IMR-90 (cell line): ENCODE data around the gene CFH. TPM values are rescaled to one million over a fixed set of nuclear protein-coding genes. Genes with fewer than 3 reads are reported as not detected.

Experiments used
- ATAC-seq: fragments of 200-7000 bp; cut with Tn5 transposase; 2 replicates; pipeline ENCODE4 v1.9.1; 2020; ENCODE audit warnings: low read depth, mild to moderate bottlenecking, moderate library complexity
- BruUV-seq: library from RNA; stranded (reverse); fragments of 400-500 nt; replicated peaks from 2 replicates; lab custom pipeline; 2021; lab: Mats Ljungman, UMichigan
- CTCF ChIA-PET: fragments of 300-600 bp; formaldehyde crosslinking; extraction: SDS; loops from one replicate; lab custom pipeline; 2021; ENCODE audit warnings: antibody characterized with exemption; lab: Yijun Ruan, JAX
- POLR2A ChIA-PET: fragments of 300-600 bp; sonication (Branson Sonifier 250); formaldehyde crosslinking; loops from one replicate; lab custom pipeline; 2022; ENCODE audit warnings: antibody characterized with exemption; ENCODE audit not compliant: unreplicated experiment; lab: Charles Lee
- DNase-seq: peaks from one replicate; pipeline ENCODE4 v3.0.0; 2013
- H2AFZ ChIP-seq: replicated peaks from 2 replicates; pipeline ENCODE3; 2013; ENCODE audit warnings: low read length, mild to moderate bottlenecking; ENCODE audit not compliant: poor library complexity
- H2AK5ac ChIP-seq: 2 replicates; pipeline ENCODE4 v1.6.1; 2013; ENCODE audit warnings: low read depth, low read length, inconsistent platforms
- H2AK9ac ChIP-seq: replicated peaks from 2 replicates; pipeline ENCODE3; 2013; ENCODE audit warnings: mild to moderate bottlenecking, low read depth, low read length, moderate library complexity; ENCODE audit not compliant: poor library complexity
- H2BK120ac ChIP-seq: 2 replicates; pipeline ENCODE4 v1.6.1; 2013; ENCODE audit warnings: low read depth, low read length, inconsistent platforms
- H2BK15ac ChIP-seq: 3 replicates; pipeline ENCODE4 v1.6.1; 2013; ENCODE audit warnings: low read depth, low read length, inconsistent platforms
- H2BK20ac ChIP-seq: 2 replicates; pipeline ENCODE4 v1.6.1; 2013; ENCODE audit warnings: low read depth, mild to moderate bottlenecking, inconsistent platforms, low read length, moderate library complexity
- H2BK5ac ChIP-seq: 2 replicates; pipeline ENCODE4 v1.6.1; 2013; ENCODE audit warnings: mild to moderate bottlenecking, low read depth, low read length, inconsistent platforms; ENCODE audit not compliant: poor library complexity, severe bottlenecking
- H3K14ac ChIP-seq: replicated peaks from 2 replicates; pipeline ENCODE4 v1.6.1; 2013; ENCODE audit warnings: low read depth, low read length, inconsistent platforms
- H3K18ac ChIP-seq: 2 replicates; pipeline ENCODE4 v1.6.1; 2013; ENCODE audit warnings: low read depth, low read length, control low read depth
- H3K23ac ChIP-seq: 2 replicates; pipeline ENCODE4 v1.6.1; 2013; ENCODE audit warnings: low read depth, low read length, inconsistent platforms
- H3K27ac ChIP-seq: 2 replicates; pipeline ENCODE4 v1.5.1; 2013; ENCODE audit warnings: mild to moderate bottlenecking, control low read depth, low read length; ENCODE audit not compliant: insufficient read depth
- H3K27me3 ChIP-seq: 2 replicates; pipeline ENCODE4 v1.6.1; 2013; ENCODE audit warnings: low read length; ENCODE audit not compliant: control insufficient read depth, insufficient read depth
- H3K36me3 ChIP-seq: 2 replicates; pipeline ENCODE4 v1.6.1; 2013; ENCODE audit warnings: low read length, mixed read lengths; ENCODE audit not compliant: control insufficient read depth, insufficient read depth
- H3K4ac ChIP-seq: 2 replicates; pipeline ENCODE4 v1.6.1; 2013; ENCODE audit warnings: low read depth, low read length, inconsistent platforms
- H3K4me1 ChIP-seq: 2 replicates; pipeline ENCODE4 v1.6.1; 2013; ENCODE audit warnings: low read length, mixed read lengths; ENCODE audit not compliant: control insufficient read depth, insufficient read depth
- H3K4me2 ChIP-seq: 2 replicates; pipeline ENCODE4 v1.6.1; 2013; ENCODE audit warnings: low read depth, mild to moderate bottlenecking, control low read depth, low read length, moderate library complexity
- H3K4me3 ChIP-seq: 2 replicates; pipeline ENCODE4 v1.5.1; 2013; ENCODE audit warnings: low read depth, mild to moderate bottlenecking, control low read depth, low read length, moderate library complexity; ENCODE audit not compliant: insufficient read depth
- H3K56ac ChIP-seq: 2 replicates; pipeline ENCODE4 v1.6.1; 2013; ENCODE audit warnings: low read length, inconsistent platforms; ENCODE audit not compliant: insufficient read depth; ENCODE audit errors: extremely low read depth
- H3K79me1 ChIP-seq, 2 experiments: 2 replicates each; pipeline ENCODE4 v1.6.1; 2013; ENCODE audit warnings: low read length in 2 of 2, inconsistent platforms in 1 of 2, low read depth in 1 of 2
- H3K9ac ChIP-seq: 2 replicates; pipeline ENCODE4 v1.6.1; 2013; ENCODE audit warnings: low read depth, low read length, control low read depth
- H3K9me1 ChIP-seq: 2 replicates; pipeline ENCODE4 v1.6.1; 2013; ENCODE audit warnings: low read length, inconsistent platforms; ENCODE audit not compliant: insufficient read depth
- H3K9me3 ChIP-seq: 2 replicates; pipeline ENCODE4 v1.6.1; 2013; ENCODE audit warnings: low read length; ENCODE audit not compliant: control insufficient read depth, insufficient read depth
- H4K20me1 ChIP-seq: 2 replicates; pipeline ENCODE4 v1.6.1; 2013; ENCODE audit warnings: low read length, inconsistent platforms; ENCODE audit not compliant: insufficient read depth
- H4K5ac ChIP-seq: 2 replicates; pipeline ENCODE4 v1.6.1; 2013; ENCODE audit warnings: mild to moderate bottlenecking, low read depth, low read length, control low read depth
- H4K8ac ChIP-seq, 2 experiments: 2 replicates each; pipeline ENCODE4 v1.6.1; 2013; ENCODE audit warnings: low read depth in 2 of 2, low read length in 2 of 2, control low read depth in 1 of 2, inconsistent platforms in 1 of 2
- H4K91ac ChIP-seq: 2 replicates; pipeline ENCODE4 v1.6.1; 2013; ENCODE audit warnings: low read depth, low read length, inconsistent platforms; ENCODE audit not compliant: insufficient read depth
- BHLHE40 ChIP-seq: fragments of 150-350 bp; IDR thresholded peaks from 2 replicates; pipeline ENCODE4 v1.6.1; 2016; ENCODE audit warnings: mild to moderate bottlenecking, low read depth, low read length
- CHD1 ChIP-seq: IDR thresholded peaks from 2 replicates; pipeline ENCODE4 v1.6.1; 2012; ENCODE audit warnings: low read depth, low read length, improper control_type of control experiment
- MAFK ChIP-seq: IDR thresholded peaks from 2 replicates; pipeline ENCODE4 v1.6.1; 2012; ENCODE audit warnings: low read depth, low read length, improper control_type of control experiment
- MAZ ChIP-seq: IDR thresholded peaks from 2 replicates; pipeline ENCODE4 v1.6.1; 2012; ENCODE audit warnings: low read depth, mild to moderate bottlenecking, low read length, improper control_type of control experiment, moderate library complexity, borderline replicate concordance
- MXI1 ChIP-seq: IDR thresholded peaks from 2 replicates; pipeline ENCODE4 v1.6.1; 2012; ENCODE audit warnings: low read depth, mild to moderate bottlenecking, low read length, moderate library complexity, borderline replicate concordance
- POLR2A ChIP-seq: IDR thresholded peaks from 2 replicates; pipeline ENCODE4 v1.6.1; 2012; ENCODE audit warnings: mild to moderate bottlenecking, low read depth, low read length
- RAD21 ChIP-seq: IDR thresholded peaks from 2 replicates; pipeline ENCODE4 v1.6.1; 2012; ENCODE audit warnings: low read length, improper control_type of control experiment
- WGBS, 2 experiments: methylation state at CpG; one replicate each; pipeline versions ENCODE4 v1.1.5 to v1.1.7; 2013; ENCODE audit warnings: missing lambda C conversion rate in 2 of 2; ENCODE audit not compliant: insufficient read length in 1 of 2; ENCODE audit errors: extremely low coverage in 2 of 2; 5-methylcytosine and 5-hydroxymethylcytosine counted together
- dilution Hi-C: fragments of 300-500 bp; cut with HindIII; formaldehyde crosslinking; loops from one replicate; pipeline ENCODE4 v1.14.3; 2018; ENCODE audit warnings: low sequenced_read_pairs; ENCODE audit not compliant: unreplicated experiment
- in situ Hi-C: fragments of 300-500 bp; cut with MboI; formaldehyde crosslinking; loops from 3 replicates; pipeline ENCODE4 v1.14.3; 2019; ENCODE audit warnings: low sequenced_read_pairs, inconsistent platforms, mixed read lengths
- intact Hi-C: fragments of 100-400 bp; cut with micrococcal nuclease; formaldehyde crosslinking; loops from 2 replicates; pipeline ENCODE4 v1.10.0; 2022
- polyA plus RNA-seq, 3 experiments: library from polyadenylated mRNA; depleted of rRNA; stranded (reverse); fragments of >200 nt; gene quantifications; 2 replicates each; pipeline ENCODE4 v1.2.3, GENCODE V29; 2012; ENCODE audit warnings: low replicate concordance in 1 of 3
- total RNA-seq: library from RNA; depleted of rRNA; stranded (reverse); fragments of >200 nt; gene quantifications from 2 replicates; pipeline ENCODE4 v1.2.3, GENCODE V29; 2012
- TF ChIP-seq, protein P1 (sequence below): fragments of 150-350 bp; IDR thresholded peaks from 2 replicates; pipeline ENCODE4 v1.6.1; 2017; ENCODE audit warnings: mild to moderate bottlenecking, antibody characterized with exemption, low read length, low read depth
- TF ChIP-seq, protein P2 (sequence below): fragments of 150-350 bp; IDR thresholded peaks from 2 replicates; pipeline ENCODE4 v1.6.1; 2016; ENCODE audit warnings: low read depth, mild to moderate bottlenecking, low read length, moderate library complexity, borderline replicate concordance

Gene CFH
- total and polyA plus RNA-seq, 2 of the 4 experiments (the other 2 are of a cell fraction) = 6.3 to 12.1 TPM

DNA sequence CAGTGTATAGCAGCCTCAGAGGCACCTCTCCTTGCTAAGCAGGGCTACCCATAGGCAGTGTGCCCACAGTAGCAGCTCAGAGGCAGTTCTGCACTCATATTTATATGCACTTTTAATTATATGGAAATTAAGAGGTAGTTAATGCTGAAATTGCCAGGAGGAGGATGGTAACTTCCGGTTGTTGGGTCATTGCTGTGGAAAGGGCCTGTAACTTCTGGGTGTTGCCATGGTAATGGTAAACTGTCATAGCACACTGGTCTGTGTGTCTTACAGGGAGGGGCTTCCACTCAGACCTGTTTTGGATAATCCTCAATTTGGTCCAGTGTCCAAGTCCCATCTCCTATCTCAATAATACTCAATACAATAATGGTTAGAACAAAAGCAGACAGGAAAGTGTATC lies 7.6 kb downstream of the CFH start:
- in situ Hi-C loops (no loop called here), dilution Hi-C loops (loop anchor here (25.0 kb wide), 1 partner anchor 322 kb away; no protein-coding TSS in a partner anchor), intact Hi-C loops (no loop called here)
- Histone ChIP-seq H3K4me3 (no peak overlapping the region), H2BK20ac (no peak overlapping the region), H2AK9ac (no peak overlapping the region), H2BK5ac (no peak overlapping the region), H3K14ac (no peak overlapping the region), H4K8ac (no peak overlapping the region), H2BK15ac (no peak overlapping the region), H3K79me1 (no peaks in the 10 kb centered on the region; a peak in 1 of 4 replicates), H2AFZ (no peak overlapping the region), H3K4ac (no peak overlapping the region), H3K56ac (no peak overlapping the region), H3K23ac (no peak overlapping the region), H3K4me2 (no peak overlapping the region), H3K27ac (no peak overlapping the region), H4K91ac (no peak overlapping the region), H4K20me1 (no peaks in the 10 kb centered on the region), H2BK120ac (no peak overlapping the region), H3K9ac (no peak overlapping the region), H3K4me1 (no peaks in the 10 kb centered on the region), H2AK5ac (no peak overlapping the region), H3K27me3 (no peaks in the 10 kb centered on the region), H3K9me3 (no peaks in the 10 kb centered on the region), H3K18ac (no peak overlapping the region), H4K5ac (no peak overlapping the region), H3K36me3 (no peaks in the 10 kb centered on the region), H3K9me1 (no peaks in the 10 kb centered on the region; the same call in 1 of the 2 replicates)
- POLR2A ChIA-PET = no interaction called here
- WGBS, 2 experiments = no CpG with 5 or more reads among the region's 1 CpG
- DNase-seq (no peak), ATAC-seq (no peak; the same call in 1 of the 2 replicates)
- BruUV-seq = no TSS peak
- CTCF ChIA-PET = no interaction called here
- TF ChIP-seq POLR2A = no peak
- TF ChIP-seq, protein P1, sequence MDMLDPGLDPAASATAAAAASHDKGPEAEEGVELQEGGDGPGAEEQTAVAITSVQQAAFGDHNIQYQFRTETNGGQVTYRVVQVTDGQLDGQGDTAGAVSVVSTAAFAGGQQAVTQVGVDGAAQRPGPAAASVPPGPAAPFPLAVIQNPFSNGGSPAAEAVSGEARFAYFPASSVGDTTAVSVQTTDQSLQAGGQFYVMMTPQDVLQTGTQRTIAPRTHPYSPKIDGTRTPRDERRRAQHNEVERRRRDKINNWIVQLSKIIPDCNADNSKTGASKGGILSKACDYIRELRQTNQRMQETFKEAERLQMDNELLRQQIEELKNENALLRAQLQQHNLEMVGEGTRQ = no peak
- no peak for TF ChIP-seq CHD1
- TF ChIP-seq, protein P2, sequence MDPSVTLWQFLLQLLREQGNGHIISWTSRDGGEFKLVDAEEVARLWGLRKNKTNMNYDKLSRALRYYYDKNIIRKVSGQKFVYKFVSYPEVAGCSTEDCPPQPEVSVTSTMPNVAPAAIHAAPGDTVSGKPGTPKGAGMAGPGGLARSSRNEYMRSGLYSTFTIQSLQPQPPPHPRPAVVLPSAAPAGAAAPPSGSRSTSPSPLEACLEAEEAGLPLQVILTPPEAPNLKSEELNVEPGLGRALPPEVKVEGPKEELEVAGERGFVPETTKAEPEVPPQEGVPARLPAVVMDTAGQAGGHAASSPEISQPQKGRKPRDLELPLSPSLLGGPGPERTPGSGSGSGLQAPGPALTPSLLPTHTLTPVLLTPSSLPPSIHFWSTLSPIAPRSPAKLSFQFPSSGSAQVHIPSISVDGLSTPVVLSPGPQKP = no peak
- TF ChIP-seq BHLHE40 = no peak
- TF ChIP-seq MAZ = no peak
- no peak for TF ChIP-seq MXI1
- no peak for TF ChIP-seq MAFK
- no peak for TF ChIP-seq RAD21
